MV-4-11 (cell line): ENCODE results near the gene CNIH1.

Experiments used
- DNase-seq: peaks from one replicate; lab custom pipeline; 2025; lab: John Stamatoyannopoulos, UW

Gene CNIH1

DNA sequence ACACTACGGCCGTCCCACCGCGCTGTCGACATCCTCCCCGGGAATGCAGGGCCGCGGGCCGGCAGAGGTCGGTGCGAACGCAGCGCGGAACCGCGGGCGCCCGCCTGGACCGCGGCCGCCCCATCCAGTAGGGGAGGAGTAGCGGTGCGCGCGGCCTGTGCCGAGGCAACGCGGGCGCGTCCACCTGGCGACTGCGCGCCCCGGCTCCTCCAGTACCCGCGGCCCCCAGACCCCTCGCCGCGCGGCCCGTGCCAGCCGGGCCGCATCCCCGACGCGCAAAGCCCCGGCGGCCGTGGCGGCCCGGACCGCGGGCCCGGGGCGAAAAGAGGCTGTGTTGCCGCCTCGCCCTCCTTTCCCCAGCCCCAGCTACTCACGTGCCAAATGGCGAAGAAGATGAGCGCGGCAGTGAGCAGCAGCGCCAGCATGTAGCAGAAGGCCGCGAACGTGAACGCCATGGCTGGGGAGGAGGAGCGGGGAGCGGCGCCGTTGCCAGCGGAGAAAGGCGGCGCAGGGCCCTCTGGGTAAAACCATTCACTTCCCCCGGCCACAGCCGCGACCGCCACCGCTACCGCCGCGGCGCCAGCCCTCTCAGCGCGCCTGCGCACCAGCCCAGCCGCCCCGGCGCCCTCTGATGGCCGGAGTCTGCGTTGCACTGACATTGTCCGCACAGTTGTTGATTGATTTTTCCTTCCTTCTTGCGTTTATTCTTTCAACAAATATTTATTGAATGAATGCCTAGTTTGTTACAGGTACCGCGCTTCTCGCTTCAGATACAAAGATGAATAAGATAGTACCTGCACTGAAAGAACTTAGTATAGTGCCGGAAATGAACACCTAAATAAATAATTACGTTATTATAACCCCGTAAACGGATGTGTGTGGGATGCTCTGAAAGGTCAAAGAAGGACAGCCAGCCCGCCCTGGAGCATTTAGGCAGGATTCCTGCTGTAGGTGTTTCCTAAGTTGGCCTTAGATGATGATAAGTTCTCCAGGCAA is at the start of gene CNIH1:
TSS of gene CNIH1 (minus strand) at position 502 of the 996 bp plus-strand sequence. CDS start at position 455, 47 bp downstream.
- peak; percentile 81 for DNase-seq

GRCh38 chr14:54490445-54491175 is 49.4 kb upstream of the CNIH1 start:
- peak; percentile 61 for DNase-seq

DNA sequence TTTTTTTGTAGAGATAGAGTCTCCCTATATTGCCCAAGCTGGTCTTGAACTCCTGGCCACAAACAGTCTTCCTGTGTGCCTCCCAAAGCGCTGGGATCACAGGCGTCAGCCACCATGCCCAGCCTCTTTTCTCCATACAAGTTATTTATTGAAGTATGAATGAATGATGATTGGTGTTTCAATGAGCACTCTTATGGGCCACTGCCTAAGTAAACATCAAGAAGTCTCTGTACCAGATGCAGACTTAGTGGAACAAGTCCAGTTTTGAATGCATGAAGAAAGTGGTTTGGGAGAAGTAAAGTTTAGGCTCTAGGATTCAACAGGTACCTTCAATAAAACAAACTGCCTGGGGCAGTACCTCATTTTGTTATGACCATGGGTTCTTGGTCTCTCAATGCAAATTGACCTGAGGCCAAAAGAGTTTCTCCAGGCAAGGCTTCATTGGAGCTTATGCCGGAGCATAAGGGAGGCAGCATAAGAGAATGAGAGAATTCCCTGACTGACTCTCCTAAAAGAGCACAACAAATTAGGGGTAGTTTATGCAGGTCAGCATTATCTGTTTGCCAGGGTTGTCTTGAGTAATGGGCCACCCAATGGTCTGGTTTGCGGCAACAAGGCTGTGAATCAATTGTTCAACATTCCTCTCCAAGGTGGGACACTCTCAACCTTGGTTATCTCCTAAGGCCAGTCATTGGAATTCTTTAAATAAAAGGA is 48.7 kb upstream of the CNIH1 start:
- DNase-seq: peak; percentile 4

DNA sequence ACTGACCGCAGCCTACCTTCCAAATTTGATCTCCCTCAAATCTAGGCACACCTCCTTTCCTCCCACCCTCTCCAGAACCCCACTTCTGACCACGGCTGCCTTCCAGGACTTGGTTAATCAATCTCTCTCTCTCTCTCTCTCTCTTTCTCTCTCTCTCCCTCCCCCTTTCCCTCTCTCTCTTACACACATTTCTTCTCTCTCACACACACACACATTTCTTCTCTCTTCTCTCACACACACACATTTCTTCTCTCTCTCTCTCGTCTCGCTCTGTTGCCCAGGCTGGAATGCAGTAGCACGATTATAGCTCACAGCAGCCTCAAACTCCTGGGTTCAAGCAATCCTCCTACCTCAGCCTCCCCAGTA is 48.1 kb upstream of the CNIH1 start:
- DNase-seq: no peak

GRCh38 chr14:54488646-54489317 is 47.6 kb upstream of the CNIH1 start, which contains the start of gene GMFB:
Gene GMFB, minus strand, starts transcription at chr14:54488980. Its CDS starts 53 bp downstream, at chr14:54488927.
- DNase-seq: peak; percentile 83

GRCh38 chr14:54488318-54488645 is 47.1 kb upstream of the CNIH1 start:
- DNase-seq: no peak

DNA sequence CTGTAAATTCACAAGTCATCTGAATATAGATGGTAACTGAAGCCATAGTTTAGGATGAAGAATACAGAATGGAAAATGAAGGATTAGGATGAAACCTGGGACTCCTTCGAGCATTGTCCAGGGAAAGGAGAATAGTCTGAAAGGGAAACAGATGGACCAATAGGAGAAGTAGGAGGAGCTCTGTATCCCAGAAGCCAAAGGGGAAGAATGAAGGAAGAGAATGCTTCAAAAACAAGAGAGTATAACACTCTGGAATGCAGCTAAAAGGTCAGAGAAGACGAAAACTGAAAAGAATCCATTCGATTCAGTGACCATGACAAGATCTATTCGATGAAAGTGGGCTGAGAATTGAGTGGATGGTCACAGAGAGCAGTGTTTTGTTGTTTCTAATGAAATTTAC is 46.6 kb upstream of the CNIH1 start:
- DNase-seq: no peak

DNA sequence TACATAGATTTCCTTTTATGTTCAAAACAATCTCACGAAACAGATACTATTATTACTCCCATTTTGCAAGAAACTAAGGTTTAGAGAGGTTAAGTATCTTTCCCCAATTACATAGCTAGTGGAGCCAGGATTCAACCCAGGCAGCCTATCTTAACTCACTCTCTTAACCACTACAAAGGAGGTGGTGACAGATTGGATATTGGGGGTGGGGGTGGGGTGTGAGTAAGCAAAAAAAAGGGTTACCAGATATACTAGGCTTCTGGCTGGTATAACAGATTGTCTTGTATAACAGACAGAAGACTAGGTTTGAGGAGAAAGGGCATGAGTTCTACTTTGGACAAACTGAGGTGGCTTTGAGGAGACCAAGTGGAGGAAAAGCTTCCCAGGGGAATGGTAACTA is 45.5 kb upstream of the CNIH1 start:
- DNase-seq: no peak

- no peak for DNase-seq
Measured at GRCh38 chr14:54483846-54484245, 42.7 kb upstream of the CNIH1 start.

DNA sequence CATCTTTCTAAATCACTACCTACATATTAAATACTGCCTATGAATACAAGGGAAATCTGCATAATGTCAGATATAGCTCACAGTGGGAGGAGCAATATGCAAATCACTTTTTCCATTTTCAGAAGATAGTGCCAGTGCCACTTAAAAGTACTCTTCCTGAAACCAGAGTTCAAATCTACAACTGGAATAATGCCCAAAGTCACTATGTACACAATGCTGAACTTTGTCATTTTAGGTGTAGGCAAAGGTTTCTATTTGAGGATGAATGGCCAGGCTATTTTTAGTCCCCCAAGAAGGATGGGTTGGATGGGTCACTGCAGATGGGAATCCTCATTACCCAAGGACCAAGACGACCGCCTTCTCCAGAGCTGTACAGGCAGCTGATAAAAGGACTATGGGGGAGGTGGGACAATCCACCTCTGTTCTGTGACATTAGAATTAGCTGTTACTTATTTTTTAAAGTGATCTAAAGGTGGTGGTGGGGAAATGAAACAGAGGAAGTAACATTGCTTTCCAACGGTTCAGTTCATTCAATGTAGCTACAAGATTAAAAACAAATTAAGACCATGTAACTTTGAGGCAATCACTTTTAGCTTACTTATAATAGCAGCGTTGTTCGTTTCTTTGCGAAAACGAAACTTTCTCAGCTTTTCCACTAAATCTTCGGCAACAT is 42.0 kb upstream of the CNIH1 start:
- peak; percentile 48 for DNase-seq

DNA sequence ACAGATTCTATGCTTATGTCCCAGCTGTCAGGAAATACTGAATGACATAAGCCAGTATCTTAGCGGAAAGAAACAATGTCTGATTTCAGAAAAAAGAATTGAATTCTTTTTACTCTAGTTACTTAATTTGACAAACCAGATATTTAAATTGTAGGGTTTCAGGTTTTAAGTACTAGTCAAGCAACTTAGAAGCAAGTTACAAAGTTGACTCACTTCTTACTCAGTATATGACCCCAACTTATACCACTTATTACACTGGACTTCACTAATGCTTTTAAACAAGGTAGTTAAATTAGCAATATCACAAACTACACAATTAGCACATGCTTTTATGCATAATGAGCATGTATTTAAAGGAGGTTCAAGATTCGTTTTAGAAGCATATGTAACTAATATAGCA is 40.5 kb upstream of the CNIH1 start:
- DNase-seq: no peak

DNA sequence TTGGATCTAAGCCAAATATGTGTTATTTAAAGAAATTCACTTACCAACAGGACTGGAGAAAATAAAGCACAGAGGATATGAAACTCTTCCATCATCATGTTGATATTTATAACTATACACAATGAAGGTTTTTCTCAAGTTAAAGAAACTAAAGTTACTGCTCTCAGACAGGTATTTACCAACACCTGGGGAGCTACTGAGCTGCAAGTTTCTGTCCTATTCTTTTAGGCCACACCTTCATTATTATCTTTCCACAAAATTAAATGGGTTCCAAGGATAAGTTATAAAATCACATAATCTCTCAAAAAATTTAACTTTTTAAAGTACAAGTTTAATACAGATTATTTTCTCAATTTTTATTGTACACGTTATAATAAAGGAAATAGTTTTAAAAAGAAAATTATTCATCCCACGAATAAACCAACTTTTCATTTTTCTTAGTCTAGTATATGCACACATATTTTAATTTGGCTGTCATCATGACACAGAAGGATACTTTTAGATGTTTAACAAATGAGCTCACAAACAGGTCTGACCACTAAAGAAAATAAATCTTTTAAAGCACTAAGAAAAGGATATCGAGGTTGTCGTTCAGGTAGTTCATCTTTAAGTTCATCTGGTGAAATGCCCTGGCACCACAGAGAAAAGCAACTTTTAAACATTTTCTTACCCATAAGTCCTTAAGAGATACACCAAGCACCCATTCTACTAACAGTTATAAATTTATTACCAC is 39.8 kb upstream of the CNIH1 start:
- no peak for DNase-seq

GRCh38 chr14:54478636-54479215 is 37.6 kb upstream of the CNIH1 start:
- no peak for DNase-seq

DNA sequence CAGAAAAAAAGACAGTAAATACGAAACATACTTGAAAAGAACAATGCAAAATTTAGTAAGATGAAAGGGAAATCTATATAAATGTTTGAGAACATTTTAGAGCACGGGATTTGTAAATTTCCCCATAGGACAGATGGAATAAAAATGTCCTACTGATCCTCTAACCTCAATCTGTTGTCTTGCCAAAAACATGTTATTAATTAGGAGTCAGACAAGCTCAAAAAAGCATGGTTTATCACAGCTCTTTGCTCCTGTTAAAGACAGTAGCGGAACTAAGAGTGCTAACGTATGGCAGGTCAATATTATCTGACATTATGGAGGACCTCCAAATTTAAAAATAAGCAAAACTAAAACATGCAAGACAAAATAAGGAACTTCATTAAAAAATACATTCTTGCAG is 34.7 kb upstream of the CNIH1 start:
- DNase-seq: no peak

DNA sequence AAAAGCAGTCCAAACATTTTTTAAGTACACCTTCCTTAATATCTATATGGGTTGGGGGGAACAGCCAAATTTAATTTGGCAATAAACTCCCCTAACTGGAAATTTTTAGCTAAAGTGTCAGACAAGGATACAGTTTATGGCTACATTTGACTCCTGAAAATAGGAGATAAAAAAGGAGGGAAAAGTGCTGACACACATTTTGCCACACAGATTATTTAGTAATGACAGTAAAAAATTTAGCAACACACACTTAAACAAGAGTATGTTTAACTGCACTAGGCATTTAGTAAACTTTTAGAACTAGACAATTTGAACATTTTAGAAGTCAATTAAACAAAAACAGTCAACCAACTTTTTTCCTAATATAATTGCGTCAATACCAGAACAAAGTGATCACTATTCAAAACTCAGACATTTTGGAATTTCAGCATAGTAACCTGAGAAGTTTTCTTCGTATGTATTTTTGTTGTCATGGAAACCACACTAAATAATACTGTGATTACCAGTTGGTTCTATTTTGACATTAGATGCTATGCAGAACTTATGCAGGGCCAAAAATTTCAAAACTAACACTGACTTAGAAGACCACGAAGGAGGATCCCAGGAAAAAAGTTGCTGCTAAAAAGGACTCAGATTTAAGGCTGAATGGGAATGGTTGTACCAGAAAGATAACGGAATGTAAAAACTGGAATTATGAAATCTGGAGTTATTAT is 34.2 kb upstream of the CNIH1 start:
- no peak for DNase-seq

GRCh38 chr14:54474232-54474793 is 33.1 kb upstream of the CNIH1 start:
- no peak for DNase-seq

- DNase-seq: no peak
Measured at GRCh38 chr14:54472315-54472714, 31.1 kb upstream of the CNIH1 start.

DNA sequence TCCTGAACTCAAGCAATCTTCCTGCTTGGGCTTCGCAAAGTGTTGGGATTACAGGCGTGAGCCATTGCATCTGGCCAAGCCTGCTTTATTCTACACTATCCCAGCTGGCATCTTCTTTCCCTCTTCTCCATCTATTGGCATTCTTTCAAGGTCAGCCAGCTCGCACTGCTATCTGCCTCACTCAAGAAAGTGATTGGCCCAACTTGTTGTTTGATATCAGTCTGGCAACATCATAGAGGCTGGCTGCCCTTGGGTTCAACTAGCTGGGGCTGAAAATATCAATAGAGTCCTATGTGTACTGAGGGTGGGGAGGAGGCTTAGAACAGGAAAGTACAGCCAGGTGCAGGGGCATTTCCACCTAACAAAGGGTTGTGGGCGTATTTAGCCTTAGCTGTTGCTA is 30.5 kb upstream of the CNIH1 start:
- DNase-seq: no peak

DNA sequence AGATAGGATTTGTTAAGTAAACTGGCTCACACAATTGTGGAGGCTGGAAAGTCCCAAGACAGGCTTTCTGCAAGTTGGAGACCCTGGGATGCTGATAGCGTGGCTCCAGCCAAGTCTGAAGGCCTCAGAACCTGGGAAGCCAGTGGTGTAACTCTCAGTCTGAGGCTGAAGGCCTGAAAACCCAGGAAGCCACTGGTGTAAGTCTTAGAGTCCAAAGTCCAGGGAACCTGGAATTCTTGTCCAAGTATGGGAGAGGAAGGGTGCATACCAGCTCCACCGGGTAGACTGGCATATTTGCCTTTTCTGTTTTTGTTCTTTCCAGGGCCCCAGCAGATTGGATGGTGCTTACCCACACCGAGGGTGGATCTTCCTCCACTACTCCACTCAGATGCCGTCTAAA is 29.5 kb upstream of the CNIH1 start:
- no peak for DNase-seq
